ENCODE measurements around the gene TADA1.

TADA1 gene, protein sequence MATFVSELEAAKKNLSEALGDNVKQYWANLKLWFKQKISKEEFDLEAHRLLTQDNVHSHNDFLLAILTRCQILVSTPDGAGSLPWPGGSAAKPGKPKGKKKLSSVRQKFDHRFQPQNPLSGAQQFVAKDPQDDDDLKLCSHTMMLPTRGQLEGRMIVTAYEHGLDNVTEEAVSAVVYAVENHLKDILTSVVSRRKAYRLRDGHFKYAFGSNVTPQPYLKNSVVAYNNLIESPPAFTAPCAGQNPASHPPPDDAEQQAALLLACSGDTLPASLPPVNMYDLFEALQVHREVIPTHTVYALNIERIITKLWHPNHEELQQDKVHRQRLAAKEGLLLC

GRCh38 chr1:166875734-166876539 lies at the start of gene TADA1:
TSS of gene TADA1 (minus strand) at chr1:166876264. CDS start at chr1:166876233, 31 bp downstream.
- peak; percentile 96 for DNase-seq (ENCODE audit: low read depth)

GRCh38 chr1:166924823-166925541 lies 48.9 kb upstream of the TADA1 start:
- DNase-seq (ENCODE audit: low read depth), result no peak

- DNase-seq (ENCODE audit: low read depth), result no peak
Measured at GRCh38 chr1:166920561-166921475, 44.8 kb upstream of the TADA1 start.

DNA sequence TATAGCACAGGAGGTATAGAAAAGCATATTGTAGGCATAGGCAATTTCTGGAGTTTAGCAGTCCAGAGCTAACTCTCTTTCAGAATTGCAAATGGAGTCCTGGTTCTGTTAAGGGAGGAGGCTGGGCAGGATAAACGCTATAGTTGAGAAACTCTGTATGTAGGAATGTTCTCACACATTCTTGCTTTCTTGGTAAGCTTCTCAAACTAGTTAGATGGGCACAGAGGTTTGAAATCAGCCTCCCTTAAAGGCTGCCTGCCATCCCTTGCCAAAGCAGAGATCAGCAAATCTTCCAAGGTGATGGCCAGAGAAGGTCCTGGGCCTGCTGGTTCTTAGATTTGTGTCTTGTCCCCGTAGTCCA lies 42.9 kb upstream of the TADA1 start:
- no peak for DNase-seq (ENCODE audit: low read depth)

DNA sequence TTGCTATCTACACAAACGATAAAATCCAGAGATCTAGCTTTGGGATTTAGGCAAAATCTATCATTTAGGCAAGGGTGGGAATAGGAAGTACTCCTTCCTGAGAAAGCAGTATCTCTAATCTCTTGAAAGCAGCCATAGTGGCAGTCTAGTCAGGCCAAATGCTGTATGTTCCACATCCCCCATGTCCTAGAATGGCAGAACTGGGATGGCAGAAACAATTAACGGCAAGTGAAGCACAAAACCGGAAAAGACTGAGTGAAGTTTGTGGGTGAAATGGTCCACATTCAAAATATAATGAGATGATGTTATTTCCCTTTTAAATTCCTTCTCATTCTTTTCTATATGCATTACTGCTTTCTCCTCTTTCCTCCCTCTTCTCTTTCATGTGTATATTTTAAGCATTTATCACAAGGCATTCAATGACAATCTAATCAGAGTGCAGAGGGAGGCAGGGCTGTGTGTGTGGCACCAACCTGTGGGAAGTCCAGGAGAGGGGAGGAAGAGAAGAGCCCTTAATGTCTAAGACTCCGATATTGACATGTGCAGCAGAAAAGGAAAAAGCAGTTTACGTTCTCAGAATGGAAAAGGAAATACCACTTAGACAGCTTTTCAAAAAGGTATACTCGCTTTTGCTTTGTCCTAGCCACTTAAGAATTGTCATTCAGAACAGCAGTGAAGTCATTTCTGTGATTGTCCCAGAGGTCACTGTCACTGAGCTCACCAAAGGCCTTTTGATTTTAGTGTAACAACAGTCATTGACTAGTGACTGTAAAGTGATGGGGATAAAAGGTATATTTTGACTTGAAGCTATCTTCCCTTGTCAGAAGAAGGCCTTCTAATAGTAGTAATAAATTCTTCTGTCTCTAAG lies 42.3 kb upstream of the TADA1 start:
- no peak for DNase-seq (ENCODE audit: low read depth)

DNA sequence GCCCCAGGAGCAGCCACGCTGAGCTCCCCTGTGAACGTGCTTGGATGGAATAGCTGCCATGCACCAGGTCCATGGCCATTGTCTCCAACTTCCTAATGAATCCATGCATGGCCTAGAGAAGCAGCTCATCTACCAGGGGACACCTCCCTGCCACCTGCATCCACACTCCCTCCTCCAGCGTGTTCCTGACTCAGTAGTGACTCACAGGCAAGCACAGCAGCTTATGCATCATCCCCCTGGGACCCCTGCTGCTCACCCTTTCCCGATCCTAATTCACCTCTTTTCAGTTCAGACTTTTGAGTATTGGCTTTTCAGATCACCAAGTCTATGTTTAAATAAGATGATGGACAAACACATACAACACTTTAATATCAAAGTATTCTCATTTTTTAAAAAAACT lies 39.9 kb upstream of the TADA1 start:
- no peak for DNase-seq (ENCODE audit: low read depth)

DNA sequence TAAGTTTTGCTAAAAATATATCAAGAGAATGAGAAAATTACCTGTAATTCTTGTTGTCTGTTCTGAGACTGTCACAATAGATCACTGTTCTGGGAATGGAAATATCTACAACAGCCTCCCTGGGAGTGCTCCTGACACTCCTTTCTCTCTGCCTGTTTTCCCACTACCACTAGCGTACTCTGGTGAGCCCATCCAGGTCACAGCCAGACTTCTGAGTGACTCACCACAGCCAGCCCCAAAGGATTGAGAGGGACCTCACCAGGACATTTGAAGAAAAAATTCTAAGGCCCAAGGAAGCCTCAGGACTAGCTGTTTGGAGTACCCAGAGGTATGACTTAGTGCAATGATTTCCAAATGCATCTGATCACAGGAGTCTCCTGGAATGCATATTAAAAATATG lies 39.0 kb upstream of the TADA1 start:
- no peak for DNase-seq (ENCODE audit: low read depth)

- DNase-seq (ENCODE audit: low read depth), result no peak
Measured at GRCh38 chr1:166914111-166914510, 38.0 kb upstream of the TADA1 start.

DNA sequence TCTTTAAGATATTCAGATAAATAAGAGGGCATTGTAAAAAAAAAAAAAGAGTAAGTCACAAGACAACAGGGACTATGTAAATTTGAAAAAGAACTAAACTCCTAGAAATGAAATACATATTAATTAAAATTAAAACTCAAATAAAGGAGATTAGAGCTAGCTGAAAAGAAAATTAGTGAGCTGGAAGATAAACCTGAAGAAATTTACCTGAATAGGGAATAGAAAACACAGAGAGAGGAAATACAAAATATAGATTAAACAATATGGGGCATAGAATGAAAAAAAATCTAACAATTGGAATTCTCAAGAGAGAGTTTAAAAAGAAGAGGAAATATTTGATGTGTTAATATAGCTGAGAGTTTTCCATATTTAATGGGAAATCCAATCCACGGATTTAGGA lies 35.6 kb upstream of the TADA1 start:
- DNase-seq (ENCODE audit: low read depth), result no peak

- DNase-seq (ENCODE audit: low read depth), result peak; percentile 46
Measured at GRCh38 chr1:166910396-166910994, 34.4 kb upstream of the TADA1 start.

GRCh38 chr1:166908942-166909341 lies 32.9 kb upstream of the TADA1 start:
- no peak for DNase-seq (ENCODE audit: low read depth)

DNA sequence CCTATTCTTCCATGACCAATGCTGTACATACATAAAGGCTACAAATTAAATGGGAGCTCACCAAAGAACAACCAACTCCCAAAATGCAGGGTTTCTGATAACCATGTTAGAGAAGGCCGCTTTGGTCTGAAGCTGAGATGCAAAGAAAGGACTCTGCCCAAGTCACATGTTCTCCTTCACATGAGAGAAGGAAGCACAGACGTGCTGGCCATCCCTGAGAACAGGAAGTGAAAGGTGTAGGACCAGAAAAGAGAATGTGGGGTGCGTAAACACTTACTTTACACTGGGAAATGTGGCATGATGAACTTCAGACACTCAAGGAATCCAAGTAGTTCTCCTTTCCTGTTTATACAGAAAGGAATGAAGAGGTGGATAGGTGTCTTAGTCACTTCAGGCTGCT lies 31.7 kb upstream of the TADA1 start:
- no peak for DNase-seq (ENCODE audit: low read depth)

GRCh38 chr1:166907051-166907450 lies 31.0 kb upstream of the TADA1 start:
- no peak for DNase-seq (ENCODE audit: low read depth)

DNA sequence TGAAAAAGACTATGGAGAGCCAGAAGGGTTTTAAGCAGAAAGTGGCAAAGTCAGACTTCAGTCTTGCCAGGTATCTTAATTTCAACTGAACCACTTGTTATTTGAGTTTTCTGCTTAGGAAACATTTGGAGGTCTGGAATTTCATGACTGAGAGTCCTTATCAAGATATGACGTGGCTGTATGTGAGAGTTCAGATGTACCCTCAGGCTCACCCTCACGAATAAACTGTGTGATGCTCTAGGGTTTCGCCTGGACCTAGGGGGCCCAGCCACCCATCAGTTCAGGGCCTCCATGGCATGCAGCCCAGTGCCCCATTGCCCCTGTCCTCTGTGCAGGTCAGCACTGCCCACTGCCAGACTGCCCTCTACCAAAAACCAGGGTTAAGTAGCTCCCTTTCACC lies 30.6 kb upstream of the TADA1 start:
- DNase-seq (ENCODE audit: low read depth), result no peak

DNA sequence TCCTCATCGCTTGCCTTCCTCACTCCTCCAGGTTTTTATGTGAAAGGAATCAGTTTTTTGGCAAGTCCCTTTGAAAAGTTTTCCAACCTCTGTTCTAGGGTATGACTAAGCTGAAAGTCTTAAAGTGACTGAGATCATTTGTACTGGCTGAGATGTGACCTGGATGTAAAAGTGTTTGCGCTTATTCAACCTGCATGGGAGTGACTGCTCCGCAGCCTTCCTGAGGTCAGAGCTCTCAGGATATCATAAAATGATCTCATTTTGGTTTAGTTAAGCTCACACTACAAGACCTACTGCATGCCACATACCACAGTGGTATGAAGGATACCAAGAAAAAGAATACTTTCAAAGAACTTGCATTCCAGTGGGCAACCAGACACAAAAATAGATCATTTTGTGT lies 29.8 kb upstream of the TADA1 start:
- DNase-seq (ENCODE audit: low read depth), result no peak

- no peak for DNase-seq (ENCODE audit: low read depth)
Measured at GRCh38 chr1:166905136-166905535, 29.1 kb upstream of the TADA1 start.

DNA sequence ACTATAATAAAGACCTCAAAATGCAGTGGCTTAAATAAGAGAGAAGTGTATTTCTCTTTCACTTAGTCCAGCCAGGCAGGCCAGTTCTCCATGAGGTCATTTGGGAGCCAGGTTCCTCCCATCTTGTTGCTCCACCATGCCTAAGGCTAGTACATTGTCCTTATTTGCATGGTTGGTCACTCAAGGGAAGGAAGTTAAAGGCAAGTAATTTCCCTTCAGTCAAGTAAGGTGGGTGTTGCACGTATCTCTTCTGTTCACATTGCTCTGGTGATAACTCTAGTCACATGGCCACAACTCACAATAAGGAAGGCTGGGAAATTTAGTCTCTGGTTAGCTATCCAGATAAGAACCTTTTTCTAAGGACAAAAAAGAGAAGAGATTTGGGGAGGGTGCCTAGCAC lies 27.2 kb upstream of the TADA1 start:
- DNase-seq (ENCODE audit: low read depth), result no peak

GRCh38 chr1:166902279-166902678 lies 26.2 kb upstream of the TADA1 start:
- no peak for DNase-seq (ENCODE audit: low read depth)

GRCh38 chr1:166900987-166901386 lies 24.9 kb upstream of the TADA1 start:
- no peak for DNase-seq (ENCODE audit: low read depth)

GRCh38 chr1:166899769-166900168 lies 23.7 kb upstream of the TADA1 start:
- DNase-seq (ENCODE audit: low read depth), result no peak
